ENCODE measurements around the gene APLP1.

The APLP1 gene

GRCh38 chr19:35856546-35857149 is 11.7 kb upstream of the APLP1 start, which contains the start of gene KIRREL2:
Gene KIRREL2 (plus strand): TSS chr19:35856911. CDS start chr19:35857120, 209 bp downstream.
- no peak for TF ChIP-seq CTCF (IDR thresholded peaks at IDR 0.05; ENCODE audit: low read length, missing control alignments)
- H3K4me3 ChIP-seq (replicated peaks; ENCODE audit: low read depth, low read length): peak within 1 kb of the TSS; percentile 49
- DNase-seq (ENCODE audit: low read depth): no peak

GRCh38 chr19:35858311-35858710 is 10.1 kb upstream of the APLP1 start:
- no peak for TF ChIP-seq CTCF (IDR thresholded peaks at IDR 0.05; ENCODE audit: low read length, missing control alignments)
- DNase-seq (ENCODE audit: low read depth): no peak
- no peak overlapping the region for H3K4me3 ChIP-seq (replicated peaks; ENCODE audit: low read depth, low read length)

- H3K4me3 ChIP-seq (replicated peaks; ENCODE audit: low read depth, low read length): no peak overlapping the region
- no peak for TF ChIP-seq CTCF (IDR thresholded peaks at IDR 0.05; ENCODE audit: low read length, missing control alignments)
- no peak for DNase-seq (ENCODE audit: low read depth)
Observed at GRCh38 chr19:35859414-35859813, 9.0 kb upstream of the APLP1 start.

DNA sequence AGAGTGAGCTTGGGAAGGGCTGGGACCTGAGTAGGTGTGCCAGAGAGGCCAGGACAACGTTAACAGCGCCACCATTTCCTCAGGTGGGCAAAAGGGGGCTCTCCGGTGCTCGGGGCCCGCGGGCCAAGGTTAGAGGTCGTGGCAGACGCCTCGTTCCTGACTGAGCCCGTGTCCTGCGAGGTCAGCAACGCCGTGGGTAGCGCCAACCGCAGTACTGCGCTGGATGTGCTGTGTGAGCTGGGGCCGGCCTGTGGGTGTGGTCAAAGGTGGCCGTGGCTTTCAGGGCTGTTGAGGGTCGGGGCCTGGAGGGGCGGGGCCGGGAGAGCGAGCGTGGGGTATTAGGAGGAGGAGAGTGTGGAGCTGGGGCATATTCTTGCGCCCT is 7.9 kb upstream of the APLP1 start:
- no peak for DNase-seq (ENCODE audit: low read depth)
- TF ChIP-seq CTCF (IDR thresholded peaks at IDR 0.05; ENCODE audit: low read length, missing control alignments): no peak

DNA sequence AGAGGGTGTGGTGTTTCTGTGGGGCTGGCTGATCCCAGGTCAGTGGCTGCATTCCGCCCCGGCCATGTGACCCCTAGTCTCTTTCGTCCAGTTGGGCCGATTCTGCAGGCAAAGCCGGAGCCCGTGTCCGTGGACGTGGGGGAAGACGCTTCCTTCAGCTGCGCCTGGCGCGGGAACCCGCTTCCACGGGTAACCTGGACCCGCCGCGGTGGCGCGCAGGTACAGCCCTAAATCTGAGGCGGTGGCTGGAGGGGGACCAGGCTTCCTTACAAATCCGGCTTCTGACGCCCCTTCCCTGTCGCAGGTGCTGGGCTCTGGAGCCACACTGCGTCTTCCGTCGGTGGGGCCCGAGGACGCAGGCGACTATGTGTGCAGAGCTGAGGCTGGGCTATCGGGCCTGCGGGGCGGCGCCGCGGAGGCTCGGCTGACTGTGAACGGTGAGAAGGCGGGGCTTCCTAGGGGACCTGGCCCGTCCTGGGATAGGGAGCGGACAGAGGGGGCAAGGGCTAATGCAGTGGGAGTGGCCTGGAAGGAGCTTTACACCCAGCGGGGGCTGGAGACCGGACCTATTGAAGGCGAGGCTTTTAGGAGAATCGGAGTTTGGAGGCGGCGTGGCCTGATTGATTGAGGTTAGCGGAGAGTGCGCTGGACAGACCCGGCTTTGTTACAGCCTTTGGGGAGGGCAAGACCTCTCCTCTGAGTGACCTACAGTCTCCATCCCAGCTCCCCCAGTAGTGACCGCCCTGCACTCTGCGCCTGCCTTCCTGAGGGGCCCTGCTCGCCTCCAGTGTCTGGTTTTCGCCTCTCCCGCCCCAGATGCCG is 7.3 kb upstream of the APLP1 start:
- no peak for TF ChIP-seq CTCF (IDR thresholded peaks at IDR 0.05; ENCODE audit: low read length, missing control alignments)
- DNase-seq (ENCODE audit: low read depth): no peak
- no peak overlapping the region for H3K4me3 ChIP-seq (replicated peaks; ENCODE audit: low read depth, low read length)

More for the DNA sequence above, 7.9 kb upstream of the APLP1 start:
- no peak overlapping the region for H3K4me3 ChIP-seq (replicated peaks; ENCODE audit: low read depth, low read length)

DNA sequence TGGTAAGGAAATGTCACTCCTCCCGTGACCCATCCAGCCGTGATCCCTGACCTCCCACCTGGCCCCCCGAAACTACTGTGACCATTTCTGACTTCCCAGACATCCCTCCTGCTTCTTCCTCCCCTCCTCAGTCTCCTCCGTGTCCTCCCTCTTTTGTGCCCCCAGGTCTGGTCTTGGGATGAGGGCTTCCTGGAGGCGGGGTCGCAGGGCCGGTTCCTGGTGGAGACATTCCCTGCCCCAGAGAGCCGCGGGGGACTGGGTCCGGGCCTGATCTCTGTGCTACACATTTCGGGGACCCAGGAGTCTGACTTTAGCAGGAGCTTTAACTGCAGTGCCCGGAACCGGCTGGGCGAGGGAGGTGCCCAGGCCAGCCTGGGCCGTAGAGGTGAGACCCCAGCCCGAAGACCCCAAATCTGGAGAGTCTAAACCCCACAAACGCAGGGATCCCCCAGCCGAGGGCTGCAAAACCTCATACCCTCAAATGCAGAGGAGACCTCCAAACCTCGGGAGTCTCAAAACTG is 6.7 kb upstream of the APLP1 start:
- TF ChIP-seq CTCF (IDR thresholded peaks at IDR 0.05; ENCODE audit: low read length, missing control alignments): no peak
- DNase-seq (ENCODE audit: low read depth): no peak
- no peak overlapping the region for H3K4me3 ChIP-seq (replicated peaks; ENCODE audit: low read depth, low read length)
